ENCODE results near the gene MSL1.
A peak's percentile ranks its signal among the peaks of the same experiment; 100 is the strongest.
"Not testable (repeated sequence)": the region's sequence is repeated elsewhere in the genome, so short reads cannot be mapped to it uniquely, and the experiment has no call there.

Gene MSL1

DNA sequence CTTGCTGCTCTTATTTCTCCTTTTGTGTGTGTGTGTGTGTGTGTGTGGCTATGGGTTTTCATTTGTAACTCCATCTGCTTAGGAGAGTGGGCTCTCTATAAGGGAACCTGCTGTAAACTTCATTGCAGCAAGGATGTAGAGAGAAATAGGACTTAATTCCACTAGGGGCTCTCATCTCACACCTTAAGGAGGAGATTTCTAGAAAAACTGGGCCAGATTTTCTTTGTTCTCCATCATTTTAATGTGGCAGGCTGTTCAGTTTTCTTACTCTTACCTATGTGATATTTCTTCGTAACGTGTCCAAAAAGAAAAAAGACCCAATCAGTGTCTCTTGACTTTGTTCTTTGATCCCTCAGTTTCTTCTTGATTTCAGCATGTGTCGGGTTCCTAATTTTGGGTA lies 14.0 kb downstream of the MSL1 start:
- no peak overlapping the region for H3K27ac ChIP-seq (replicated peaks; ENCODE audit: low read length)
- no CpG with 5 or more reads among the region's 3 CpGs for WGBS, 2 donors (ENCODE audit: extremely low coverage in 2 of 2, insufficient read length in 2 of 2, insufficient replicate concordance in 1 of 2)
- peaks cover 39 to 71% of the 10 kb centered on the region in 2 donors for H3K36me3 ChIP-seq (replicated peaks in 1 of 2; ENCODE audit: control insufficient read depth in 2 of 2, insufficient read depth in 2 of 2, low read length in 2 of 2)

DNA sequence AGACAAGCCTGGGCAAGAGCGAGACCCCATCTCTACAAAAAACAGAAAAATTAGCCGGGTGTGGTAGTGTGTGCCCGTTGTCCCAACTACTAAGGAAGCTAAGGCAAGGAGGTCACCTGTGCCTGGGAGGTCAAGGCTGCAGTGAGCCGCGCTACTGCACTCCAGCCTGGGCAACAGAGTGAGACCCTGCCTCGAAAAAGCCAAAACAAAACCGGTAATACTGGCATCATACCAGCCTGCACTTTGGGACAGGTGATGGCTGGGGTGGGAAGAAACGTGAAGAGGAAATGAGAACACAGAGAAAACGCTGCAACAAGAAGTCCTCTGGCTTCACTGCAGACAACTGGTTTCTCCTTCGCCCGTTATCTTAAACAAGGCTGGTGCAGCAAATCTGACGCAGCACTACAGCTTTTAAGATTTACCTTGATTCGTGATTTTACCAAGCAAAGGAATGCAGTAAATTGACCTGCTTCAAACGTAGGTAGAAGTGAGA lies 17.8 kb downstream of the MSL1 start:
- H4K8ac ChIP-seq (ENCODE audit: low read depth, low read length), result peak overlapping the region; percentile 88
- H3K4ac ChIP-seq (ENCODE audit: low read length), result peak overlapping the region; percentile 13
- no CpG with 5 or more reads among the region's 14 CpGs for whole genome bisulfite sequencing, 2 donors (ENCODE audit: extremely low coverage in 2 of 2, insufficient read length in 2 of 2, insufficient replicate concordance in 1 of 2)
- no peak overlapping the region for H2AK5ac ChIP-seq (ENCODE audit: low read depth, low read length)
- H2BK5ac ChIP-seq (ENCODE audit: low read length), result peak overlapping the region; percentile 9
- no peak overlapping the region for H3K14ac ChIP-seq (ENCODE audit: low read length)
- peaks cover 21 to 67% of the 10 kb centered on the region in 2 donors for H3K36me3 ChIP-seq (replicated peaks in 1 of 2; ENCODE audit: control insufficient read depth in 2 of 2, insufficient read depth in 2 of 2, low read length in 2 of 2)
- H2BK120ac ChIP-seq (ENCODE audit: low read depth, low read length), result no peak overlapping the region
- H3K27ac ChIP-seq (replicated peaks; ENCODE audit: low read length), result peak overlapping the region; percentile 77
- peak overlapping the region; percentile 8 for H2BK15ac ChIP-seq (ENCODE audit: low read length)
- no peak overlapping the region for H4K91ac ChIP-seq (ENCODE audit: low read depth, low read length, poor library complexity)
- no peaks in the 10 kb centered on the region for H3K27me3 ChIP-seq (ENCODE audit: control insufficient read depth in 3 of 3, insufficient read depth in 3 of 3, low read depth in 1 of 3, low read length in 3 of 3)
- peak overlapping the region; percentile 63 for H3K18ac ChIP-seq (ENCODE audit: low read length)
- H2AFZ ChIP-seq (ENCODE audit: low read length), result peak overlapping the region; percentile 99
- H3K9ac ChIP-seq (ENCODE audit: low read depth, low read length, poor library complexity), result peak overlapping the region; percentile 80
- no peak overlapping the region for H3K23ac ChIP-seq (ENCODE audit: low read depth, low read length, poor library complexity)
- H3K4me3 ChIP-seq (ENCODE audit: low read length in 2 of 2), result peak overlapping the region; percentile 74 to 78
- H2BK12ac ChIP-seq (ENCODE audit: low read length), result no peak overlapping the region
- DNase-seq (ENCODE audit: low spot score), result no peak
- H3K79me1 ChIP-seq (ENCODE audit: low read depth, low read length), result no peaks in the 10 kb centered on the region
- H3K4me2 ChIP-seq (ENCODE audit: insufficient read depth, low read length, poor library complexity, severe bottlenecking), result peak overlapping the region; percentile 68
- H3K9me3 ChIP-seq (replicated peaks in 1 of 2; ENCODE audit: control insufficient read depth in 2 of 2, insufficient read depth in 1 of 2, low read depth in 1 of 2, low read length in 2 of 2), result no peaks in the 10 kb centered on the region
- peaks cover 4 to 12% of the 10 kb centered on the region in 2 donors for H3K4me1 ChIP-seq (ENCODE audit: control insufficient read depth in 2 of 2, insufficient read depth in 1 of 2, low read depth in 1 of 2, low read length in 2 of 2)

More for the DNA sequence above, 14.0 kb downstream of the MSL1 start:
- no peak overlapping the region for H2BK5ac ChIP-seq (ENCODE audit: low read length)
- no peak overlapping the region for H3K4me2 ChIP-seq (ENCODE audit: insufficient read depth, low read length, poor library complexity, severe bottlenecking)
- no peak overlapping the region for H3K4me3 ChIP-seq (ENCODE audit: low read length in 2 of 2)
- peaks cover 2% of the 10 kb centered on the region for H3K79me1 ChIP-seq (ENCODE audit: low read depth, low read length)
- no peak overlapping the region for H4K91ac ChIP-seq (ENCODE audit: low read depth, low read length, poor library complexity)
- H2BK12ac ChIP-seq (ENCODE audit: low read length), result no peak overlapping the region
- H2BK120ac ChIP-seq (ENCODE audit: low read depth, low read length), result no peak overlapping the region
- peaks cover 4% of the 10 kb centered on the region in 2 donors for H3K4me1 ChIP-seq (ENCODE audit: control insufficient read depth in 2 of 2, insufficient read depth in 1 of 2, low read depth in 1 of 2, low read length in 2 of 2)
- no peaks in the 10 kb centered on the region for H3K9me3 ChIP-seq (replicated peaks in 1 of 2; ENCODE audit: control insufficient read depth in 2 of 2, insufficient read depth in 1 of 2, low read depth in 1 of 2, low read length in 2 of 2)
- H3K14ac ChIP-seq (ENCODE audit: low read length), result no peak overlapping the region
- H3K9ac ChIP-seq (ENCODE audit: low read depth, low read length, poor library complexity), result no peak overlapping the region
- H3K23ac ChIP-seq (ENCODE audit: low read depth, low read length, poor library complexity), result no peak overlapping the region
- H4K8ac ChIP-seq (ENCODE audit: low read depth, low read length), result no peak overlapping the region
- no peak overlapping the region for H2AK5ac ChIP-seq (ENCODE audit: low read depth, low read length)
- no peak overlapping the region for H3K4ac ChIP-seq (ENCODE audit: low read length)
- no peak overlapping the region for H3K18ac ChIP-seq (ENCODE audit: low read length)
- DNase-seq (ENCODE audit: low spot score), result no peak
- H2AFZ ChIP-seq (ENCODE audit: low read length), result no peak overlapping the region
- no peak overlapping the region for H2BK15ac ChIP-seq (ENCODE audit: low read length)
- H3K27me3 ChIP-seq (ENCODE audit: control insufficient read depth in 3 of 3, insufficient read depth in 3 of 3, low read depth in 1 of 3, low read length in 3 of 3), result no peaks in the 10 kb centered on the region

DNA sequence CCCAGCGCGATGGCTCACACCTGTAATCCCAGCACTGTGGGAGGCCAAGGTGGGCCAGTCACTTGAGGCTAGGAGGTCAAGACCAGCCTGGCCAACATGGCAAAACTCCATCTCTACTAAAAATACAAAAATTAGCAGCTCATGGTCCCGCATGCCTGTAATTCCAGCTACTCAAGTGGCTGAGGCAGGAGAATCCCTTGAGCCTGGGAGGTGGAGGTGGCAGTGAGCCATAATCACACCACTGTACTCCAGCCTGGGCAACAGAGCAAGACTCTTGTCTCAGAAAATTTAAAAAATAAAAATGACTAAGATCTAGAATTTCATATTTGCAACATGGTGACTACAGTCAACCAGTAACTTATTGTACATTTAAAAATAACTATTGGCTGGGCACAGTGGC lies 21.4 kb downstream of the MSL1 start:
- not testable (repeated sequence) for H3K14ac ChIP-seq (ENCODE audit: low read length); H2BK120ac ChIP-seq (ENCODE audit: low read depth, low read length); H3K23ac ChIP-seq (ENCODE audit: low read depth, low read length, poor library complexity); H2AFZ ChIP-seq (ENCODE audit: low read length); H3K18ac ChIP-seq (ENCODE audit: low read length); H3K9me3 ChIP-seq (replicated peaks in 1 of 2; ENCODE audit: control insufficient read depth in 2 of 2, insufficient read depth in 1 of 2, low read depth in 1 of 2, low read length in 2 of 2); H3K4me3 ChIP-seq (ENCODE audit: low read length in 2 of 2); H4K8ac ChIP-seq (ENCODE audit: low read depth, low read length); H3K79me1 ChIP-seq (ENCODE audit: low read depth, low read length); H2BK12ac ChIP-seq (ENCODE audit: low read length); H2BK15ac ChIP-seq (ENCODE audit: low read length); H3K4me2 ChIP-seq (ENCODE audit: insufficient read depth, low read length, poor library complexity, severe bottlenecking); H3K27me3 ChIP-seq (ENCODE audit: control insufficient read depth in 3 of 3, insufficient read depth in 3 of 3, low read depth in 1 of 3, low read length in 3 of 3); H2AK5ac ChIP-seq (ENCODE audit: low read depth, low read length); H2BK5ac ChIP-seq (ENCODE audit: low read length); H3K4ac ChIP-seq (ENCODE audit: low read length); H4K91ac ChIP-seq (ENCODE audit: low read depth, low read length, poor library complexity); H3K27ac ChIP-seq (replicated peaks; ENCODE audit: low read length); DNase-seq (ENCODE audit: low spot score); H3K9ac ChIP-seq (ENCODE audit: low read depth, low read length, poor library complexity)
- Histone ChIP-seq H3K36me3 (replicated peaks in 1 of 2; ENCODE audit: control insufficient read depth in 2 of 2, insufficient read depth in 2 of 2, low read length in 2 of 2) (peaks cover 22 to 69% of the 10 kb centered on the region in 2 donors), H3K4me1 (ENCODE audit: control insufficient read depth in 2 of 2, insufficient read depth in 1 of 2, low read depth in 1 of 2, low read length in 2 of 2) (peaks cover 4 to 12% of the 10 kb centered on the region in 2 donors)
- WGBS, 2 donors (ENCODE audit: extremely low coverage in 2 of 2, insufficient read length in 2 of 2, insufficient replicate concordance in 1 of 2), result no CpG with 5 or more reads among the region's 3 CpGs

DNA sequence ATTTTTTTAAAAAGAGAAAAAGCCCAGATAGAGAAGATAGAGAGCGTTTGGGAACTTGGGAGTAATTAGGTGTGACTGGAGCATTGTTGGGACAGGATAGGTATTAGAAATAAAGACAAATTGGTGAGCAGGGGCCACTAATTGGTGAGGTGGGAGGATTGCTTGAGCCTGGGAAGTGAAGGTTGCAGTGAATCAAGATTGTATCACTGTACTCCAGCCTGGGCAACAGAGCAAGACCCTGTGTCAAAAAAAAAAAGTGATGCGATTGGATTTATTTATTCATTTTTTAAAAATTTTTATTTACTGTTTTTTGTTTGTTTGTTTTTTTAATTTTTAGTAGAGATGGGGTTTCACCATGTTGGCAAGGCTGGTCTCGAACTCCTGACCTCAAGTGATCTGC lies 23.7 kb downstream of the MSL1 start:
- peaks cover 8% of the 10 kb centered on the region for H3K79me1 ChIP-seq (ENCODE audit: low read depth, low read length)
- DNase-seq (ENCODE audit: low spot score), result no peak
- no peak overlapping the region for H3K27ac ChIP-seq (replicated peaks; ENCODE audit: low read length)
- no peak overlapping the region for H3K4me2 ChIP-seq (ENCODE audit: insufficient read depth, low read length, poor library complexity, severe bottlenecking)
- no peak overlapping the region for H2BK5ac ChIP-seq (ENCODE audit: low read length)
- H2BK12ac ChIP-seq (ENCODE audit: low read length), result no peak overlapping the region
- H3K9ac ChIP-seq (ENCODE audit: low read depth, low read length, poor library complexity), result no peak overlapping the region
- no peaks in the 10 kb centered on the region for H3K9me3 ChIP-seq (replicated peaks in 1 of 2; ENCODE audit: control insufficient read depth in 2 of 2, insufficient read depth in 1 of 2, low read depth in 1 of 2, low read length in 2 of 2)
- H4K8ac ChIP-seq (ENCODE audit: low read depth, low read length), result no peak overlapping the region
- H3K4me1 ChIP-seq (ENCODE audit: control insufficient read depth in 2 of 2, insufficient read depth in 1 of 2, low read depth in 1 of 2, low read length in 2 of 2), result peaks cover 0 to 7% of the 10 kb centered on the region in 2 donors
- no peak overlapping the region for H3K18ac ChIP-seq (ENCODE audit: low read length)
- H3K4me3 ChIP-seq (ENCODE audit: low read length in 2 of 2), result no peak overlapping the region
- H2AFZ ChIP-seq (ENCODE audit: low read length), result no peak overlapping the region
- H3K23ac ChIP-seq (ENCODE audit: low read depth, low read length, poor library complexity), result no peak overlapping the region
- H2AK5ac ChIP-seq (ENCODE audit: low read depth, low read length), result no peak overlapping the region
- no peak overlapping the region for H2BK15ac ChIP-seq (ENCODE audit: low read length)
- peaks cover 30 to 91% of the 10 kb centered on the region in 2 donors for H3K36me3 ChIP-seq (replicated peaks in 1 of 2; ENCODE audit: control insufficient read depth in 2 of 2, insufficient read depth in 2 of 2, low read length in 2 of 2)
- H4K91ac ChIP-seq (ENCODE audit: low read depth, low read length, poor library complexity), result no peak overlapping the region
- no CpG with 5 or more reads among the region's 3 CpGs for WGBS, 2 donors (ENCODE audit: extremely low coverage in 2 of 2, insufficient read length in 2 of 2, insufficient replicate concordance in 1 of 2)
- no peak overlapping the region for H2BK120ac ChIP-seq (ENCODE audit: low read depth, low read length)
- H3K4ac ChIP-seq (ENCODE audit: low read length), result no peak overlapping the region
- no peak overlapping the region for H3K14ac ChIP-seq (ENCODE audit: low read length)
- no peaks in the 10 kb centered on the region for H3K27me3 ChIP-seq (ENCODE audit: control insufficient read depth in 3 of 3, insufficient read depth in 3 of 3, low read depth in 1 of 3, low read length in 3 of 3)

Data from neuronal stem cell (in vitro differentiated cells).